Parathyroid adenoma (tissue), 2 donors: Measurements from ENCODE around the gene P2RY14.

Experiments used
- H2AFZ ChIP-seq: fragments of 300-600 bp; sonication (generic); one replicate; pipeline ENCODE4 v1.7.0; 2017; ENCODE audit warnings: antibody characterized with exemption, mild to moderate bottlenecking
- H3K27ac ChIP-seq: fragments of 300-600 bp; sonication (generic); one replicate; pipeline ENCODE4 v1.7.0; 2017
- H3K27me3 ChIP-seq: fragments of 300-600 bp; sonication (generic); one replicate; pipeline ENCODE4 v1.7.0; 2017; ENCODE audit warnings: low read length; ENCODE audit not compliant: control insufficient read depth, insufficient read depth
- H3K36me3 ChIP-seq: fragments of 300-600 bp; sonication (generic); one replicate; pipeline ENCODE4 v1.7.0; 2017; ENCODE audit warnings: low read length; ENCODE audit not compliant: control insufficient read depth, insufficient read depth
- H3K4me1 ChIP-seq: fragments of 300-600 bp; sonication (generic); one replicate; pipeline ENCODE4 v1.7.0; 2017; ENCODE audit warnings: control low read depth
- H3K4me2 ChIP-seq: fragments of 300-600 bp; sonication (generic); one replicate; pipeline ENCODE4 v1.7.0; 2017; ENCODE audit warnings: low read length
- H3K4me3 ChIP-seq: fragments of 300-600 bp; sonication (generic); one replicate; pipeline ENCODE4 v1.7.0; 2017; ENCODE audit warnings: low read depth, low read length
- H3K79me2 ChIP-seq: fragments of 300-600 bp; sonication (generic); one replicate; pipeline ENCODE4 v1.7.0; 2017; ENCODE audit warnings: control low read depth
- H3K9ac ChIP-seq: fragments of 300-600 bp; sonication (generic); one replicate; pipeline ENCODE4 v1.7.0; 2017; ENCODE audit warnings: mild to moderate bottlenecking
- H3K9me3 ChIP-seq: fragments of 300-600 bp; sonication (generic); one replicate; pipeline ENCODE4 v1.7.0; 2017; ENCODE audit warnings: low read length; ENCODE audit not compliant: control insufficient read depth
- TF ChIP-seq, protein P1 (sequence below): fragments of 300-600 bp; sonication (generic); IDR thresholded peaks from one replicate; pipeline ENCODE4 v1.7.0; 2017; ENCODE audit warnings: antibody characterized with exemption, mild to moderate bottlenecking
- donor health status: primary hyperparathyroidism.

P2RY14 gene

DNA sequence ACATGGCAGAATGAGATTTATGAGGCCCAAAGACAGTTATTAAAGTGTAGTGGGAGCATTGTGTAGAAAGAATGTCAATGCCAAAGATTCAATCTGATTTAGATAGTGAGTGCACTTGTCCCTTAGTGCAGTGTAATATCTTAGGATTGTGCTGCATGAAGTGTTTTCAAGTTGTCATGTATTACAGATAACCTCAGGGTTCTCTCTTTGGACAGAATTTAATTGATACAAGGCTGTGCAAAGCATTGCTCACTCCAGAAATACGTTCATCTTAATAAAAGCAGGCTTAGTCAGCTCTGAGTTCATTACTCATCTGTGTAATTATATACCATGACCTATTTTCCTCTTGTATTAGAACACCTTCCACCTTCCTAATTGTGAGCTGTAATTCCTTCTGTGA, 59.3 kb downstream of the P2RY14 start:
- TF ChIP-seq, protein P1, sequence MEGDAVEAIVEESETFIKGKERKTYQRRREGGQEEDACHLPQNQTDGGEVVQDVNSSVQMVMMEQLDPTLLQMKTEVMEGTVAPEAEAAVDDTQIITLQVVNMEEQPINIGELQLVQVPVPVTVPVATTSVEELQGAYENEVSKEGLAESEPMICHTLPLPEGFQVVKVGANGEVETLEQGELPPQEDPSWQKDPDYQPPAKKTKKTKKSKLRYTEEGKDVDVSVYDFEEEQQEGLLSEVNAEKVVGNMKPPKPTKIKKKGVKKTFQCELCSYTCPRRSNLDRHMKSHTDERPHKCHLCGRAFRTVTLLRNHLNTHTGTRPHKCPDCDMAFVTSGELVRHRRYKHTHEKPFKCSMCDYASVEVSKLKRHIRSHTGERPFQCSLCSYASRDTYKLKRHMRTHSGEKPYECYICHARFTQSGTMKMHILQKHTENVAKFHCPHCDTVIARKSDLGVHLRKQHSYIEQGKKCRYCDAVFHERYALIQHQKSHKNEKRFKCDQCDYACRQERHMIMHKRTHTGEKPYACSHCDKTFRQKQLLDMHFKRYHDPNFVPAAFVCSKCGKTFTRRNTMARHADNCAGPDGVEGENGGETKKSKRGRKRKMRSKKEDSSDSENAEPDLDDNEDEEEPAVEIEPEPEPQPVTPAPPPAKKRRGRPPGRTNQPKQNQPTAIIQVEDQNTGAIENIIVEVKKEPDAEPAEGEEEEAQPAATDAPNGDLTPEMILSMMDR = no peak

DNA sequence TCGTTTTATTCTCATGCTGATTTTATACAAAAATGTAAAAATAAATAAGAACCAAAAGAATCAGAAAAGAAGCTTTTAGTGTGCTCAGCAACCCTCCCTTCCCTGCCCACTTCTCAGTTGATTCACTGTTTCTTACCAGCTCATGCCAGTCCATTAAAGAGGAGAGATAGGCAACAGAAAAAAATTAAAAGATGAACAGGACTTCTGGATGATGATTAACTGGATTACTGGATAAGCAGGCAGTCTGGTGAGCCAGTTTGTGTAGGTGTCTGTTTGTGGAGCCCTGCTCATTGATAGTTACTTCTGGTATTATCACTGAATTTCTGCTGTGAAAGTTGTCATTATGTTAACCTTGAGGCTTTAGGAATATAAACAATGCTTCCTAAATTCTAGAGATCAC, 60.2 kb downstream of the P2RY14 start:
- Histone ChIP-seq H3K9ac (no peak overlapping the region), H3K79me2 (no peaks in the 10 kb centered on the region), H3K27me3 (no peaks in the 10 kb centered on the region), H2AFZ (no peak overlapping the region), H3K4me3 (no peak overlapping the region), H3K36me3 (no peaks in the 10 kb centered on the region), H3K4me2 (no peak overlapping the region), H3K4me1 (no peaks in the 10 kb centered on the region), H3K27ac (no peak overlapping the region), H3K9me3 (no peaks in the 10 kb centered on the region)
- TF ChIP-seq, protein P1 = no peak

More for the DNA sequence above, 59.3 kb downstream of the P2RY14 start:
- Histone ChIP-seq H3K4me1 (no peaks in the 10 kb centered on the region), H3K79me2 (no peaks in the 10 kb centered on the region), H3K9ac (no peak overlapping the region), H3K4me3 (no peak overlapping the region), H3K27me3 (no peaks in the 10 kb centered on the region), H2AFZ (no peak overlapping the region), H3K27ac (no peak overlapping the region), H3K9me3 (no peaks in the 10 kb centered on the region), H3K36me3 (no peaks in the 10 kb centered on the region), H3K4me2 (no peak overlapping the region)

DNA sequence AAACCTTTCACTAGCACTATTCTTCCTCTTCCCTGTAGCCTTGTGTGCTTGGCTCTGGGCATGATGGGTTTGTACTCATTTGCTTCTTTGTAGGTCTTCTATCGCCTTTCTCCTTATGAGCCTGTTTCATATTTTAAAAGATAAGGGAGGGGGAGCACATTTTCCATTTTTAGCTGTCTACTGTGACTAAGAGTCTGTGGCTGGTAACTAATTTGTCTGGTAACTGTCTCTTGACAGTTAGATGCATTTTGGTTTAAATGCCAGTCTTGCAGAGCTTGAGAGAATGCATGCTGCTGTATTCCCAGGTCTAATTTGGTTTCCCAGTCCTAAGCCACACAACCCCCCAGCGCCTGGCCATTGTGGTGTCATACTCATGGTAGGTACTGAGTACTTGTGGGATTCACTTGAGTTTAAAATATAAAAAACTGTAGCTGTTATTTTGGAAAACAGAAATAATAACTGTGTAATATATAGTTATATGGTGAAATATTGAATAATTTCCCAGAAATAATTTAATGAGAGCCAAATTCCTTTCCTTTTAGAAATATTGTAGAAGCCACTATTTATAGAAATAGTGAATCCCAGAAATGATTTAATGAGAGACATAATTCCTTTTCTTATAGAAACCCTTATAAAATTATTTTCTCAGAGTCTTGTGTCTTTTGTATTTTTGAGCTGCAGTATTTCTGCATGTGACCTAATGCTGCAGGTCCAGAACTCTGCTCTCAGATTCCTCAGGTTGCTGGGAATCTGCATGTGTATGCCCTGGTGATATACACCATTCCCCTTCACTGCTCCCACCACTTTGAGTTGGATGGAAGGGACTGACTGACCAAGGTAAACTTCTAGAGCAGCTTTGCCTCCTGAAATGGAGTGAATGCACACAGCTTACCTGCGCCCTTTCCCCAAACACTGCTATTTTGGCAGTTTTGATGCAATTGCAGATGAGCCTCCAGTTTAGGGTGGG, 61.4 kb downstream of the P2RY14 start:
- Histone ChIP-seq H3K27ac (no peak overlapping the region), H3K4me2 (no peak overlapping the region), H3K36me3 (no peaks in the 10 kb centered on the region), H2AFZ (no peak overlapping the region), H3K27me3 (no peaks in the 10 kb centered on the region), H3K9ac (no peak overlapping the region), H3K79me2 (no peaks in the 10 kb centered on the region), H3K4me1 (no peaks in the 10 kb centered on the region), H3K9me3 (no peaks in the 10 kb centered on the region), H3K4me3 (no peak overlapping the region)
- TF ChIP-seq, protein P1 = no peak

DNA sequence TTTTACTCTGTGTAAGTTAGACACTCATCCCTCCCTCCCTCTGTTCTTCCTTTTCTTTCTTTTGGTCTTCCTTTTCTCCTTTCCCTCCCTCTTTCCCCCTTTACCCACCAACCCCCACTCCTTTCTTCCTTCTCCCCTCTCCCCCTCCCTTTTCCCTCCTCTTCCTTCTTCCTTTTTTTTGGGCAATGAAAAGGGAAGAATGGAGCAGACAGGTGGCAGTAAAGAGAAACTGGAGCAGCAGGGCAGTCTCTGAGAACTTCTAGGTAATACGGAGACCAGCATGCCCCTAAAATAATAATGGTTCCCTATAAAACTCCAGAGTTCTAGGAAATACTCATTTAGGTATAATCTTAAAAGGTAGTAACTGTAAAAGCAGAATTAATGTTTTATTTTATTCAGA, 63.9 kb downstream of the P2RY14 start:
- Histone ChIP-seq H3K27ac (no peak overlapping the region), H2AFZ (no peak overlapping the region), H3K9ac (no peak overlapping the region), H3K4me2 (no peak overlapping the region), H3K9me3 (no peaks in the 10 kb centered on the region), H3K27me3 (no peaks in the 10 kb centered on the region), H3K4me3 (no peak overlapping the region), H3K36me3 (no peaks in the 10 kb centered on the region), H3K4me1 (no peaks in the 10 kb centered on the region), H3K79me2 (no peaks in the 10 kb centered on the region)
- TF ChIP-seq, protein P1 = no peak
